Upper lobe of left lung (tissue), 6 donors: Measurements from ENCODE around the gene VASP. TPM values are rescaled to one million over a fixed set of nuclear protein-coding genes. Genes with fewer than 3 reads are reported as not detected.
A peak's percentile ranks its signal among the peaks of the same experiment; 100 is the strongest.

Source experiments
- ATAC-seq, 2 donors: fragments of 200-7000 bp; cut with Tn5 transposase; one replicate each; pipeline ENCODE4 v1.9.1; 2022; ENCODE audit warnings: mild to moderate bottlenecking in 2 of 2, moderate library complexity in 2 of 2; ENCODE audit not compliant: low FRiP score in 2 of 2
- DNase-seq, 2 donors: peaks; one replicate each; pipeline ENCODE4 v3.0.0-alpha.2; 2019 to 2020
- H3K27ac ChIP-seq, 4 donors: fragments of 200-600 bp; sonication (generic); one replicate each; pipeline ENCODE4 v1.5.1; 2016 to 2019
- H3K27me3 ChIP-seq, 4 donors: fragments of 200-600 bp; sonication (generic); one replicate each; pipeline ENCODE4 v1.5.1; 2017 to 2019
- H3K36me3 ChIP-seq, 4 donors: fragments of 200-600 bp; sonication (generic); one replicate each; pipeline ENCODE4 v1.5.1; 2016 to 2019
- H3K4me1 ChIP-seq, 4 donors: fragments of 200-600 bp; sonication (generic); one replicate each; pipeline ENCODE4 v1.5.1; 2018 to 2019
- H3K4me3 ChIP-seq, 4 donors: fragments of 200-600 bp; sonication (generic); one replicate each; pipeline ENCODE4 v1.5.1; 2017 to 2019; ENCODE audit warnings: mild to moderate bottlenecking in 2 of 4, moderate library complexity in 1 of 4
- H3K9me3 ChIP-seq, 4 donors: fragments of 200-600 bp; sonication (generic); one replicate each; pipeline ENCODE4 v1.5.1; 2018 to 2019
- EP300 ChIP-seq, 4 donors: sonication (generic); formaldehyde crosslinking; IDR thresholded peaks; one replicate each; pipeline ENCODE4 v1.5.1; 2017; ENCODE audit warnings: antibody characterized with exemption in 4 of 4, control low read depth in 2 of 4
- POLR2A ChIP-seq, 4 donors: fragments of 450-650 bp; IDR thresholded peaks; one replicate each; pipeline ENCODE4 v1.5.1; 2016 to 2017; ENCODE audit warnings: antibody characterized with exemption in 4 of 4, mild to moderate bottlenecking in 2 of 4
- POLR2AphosphoS5 ChIP-seq, 2 donors: sonication (generic); formaldehyde crosslinking; IDR thresholded peaks; one replicate each; pipeline ENCODE4 v1.5.1; 2017; ENCODE audit warnings: antibody characterized with exemption in 2 of 2
- WGBS, 2 donors: methylation state at CpG; one replicate each; pipeline ENCODE4 v1.1.5; 2017 to 2018; 5-methylcytosine and 5-hydroxymethylcytosine counted together
- total RNA-seq, 6 donors: library from RNA; depleted of rRNA in 4 of 6; stranded (reverse); fragments of >200 nt in 4 of 6; gene quantifications; one replicate each; pipeline versions ENCODE4 v1.1.0 to v1.2.1, GENCODE V29; 2016 to 2021
- TF ChIP-seq, protein P1 (sequence below), 6 experiments: fragments of 450-650 bp in 4 of 6; fragments of 200-600 bp in 2 of 6; sonication (generic) in 2 of 6; IDR thresholded peaks; one replicate each; pipeline ENCODE4 v1.5.1; 2016 to 2019; ENCODE audit warnings: antibody characterized with exemption in 6 of 6
- donor health status: DM: no; HTN: no; CAD: no; lungs with moderate emphysema.
- donor health status: DM: no; HTN: yes; CAD: no; lungs with severe emphysema.

VASP gene
- total RNA-seq, 6 donors from 2014 or later, result 68.1 to 266 (median 143) TPM

DNA sequence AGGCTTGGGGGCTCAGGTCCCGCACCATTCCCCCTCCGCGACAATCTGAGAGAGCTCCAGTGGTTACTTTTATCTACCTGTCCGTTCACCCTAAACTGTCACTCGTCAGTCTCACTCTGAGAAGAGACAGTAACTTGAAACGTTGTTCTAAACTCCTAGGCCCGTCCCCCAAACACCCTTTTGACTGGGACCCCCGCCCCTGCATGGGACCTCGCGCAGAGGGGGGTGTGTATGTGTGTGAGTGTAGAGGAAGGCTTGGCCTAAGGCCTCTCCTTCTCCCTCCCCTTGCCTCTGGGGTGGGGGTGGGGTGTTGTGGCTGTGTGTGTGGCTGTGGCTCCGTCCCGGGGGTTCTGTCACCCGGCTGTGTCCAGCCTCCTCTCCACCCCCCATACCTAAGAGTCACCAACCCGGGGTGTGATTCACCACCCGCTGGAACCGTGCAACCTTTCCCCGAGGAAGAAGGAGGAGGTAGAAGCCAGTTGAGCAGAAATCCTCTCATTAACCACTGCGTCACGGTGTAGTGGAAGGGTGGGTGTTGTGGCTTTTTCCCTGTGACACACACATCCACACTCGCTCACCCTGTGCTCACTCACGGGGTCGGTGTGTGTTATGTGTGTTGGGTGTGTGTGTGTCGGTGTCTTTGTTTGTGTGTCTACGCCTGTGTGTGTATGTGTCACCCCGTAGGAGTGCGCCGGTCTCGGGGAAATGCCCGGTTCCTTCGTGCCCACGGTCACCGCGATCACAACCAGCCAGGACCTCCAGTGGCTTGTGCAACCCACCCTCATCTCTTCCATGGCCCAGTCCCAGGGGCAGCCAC, 37.1 kb upstream of the VASP start:
- H3K27me3 ChIP-seq, result peaks cover 0 to 4% (median 0%) of the 10 kb centered on the region in 4 donors
- no peaks in the 10 kb centered on the region for H3K9me3 ChIP-seq
- peak overlapping the region; percentile 49 to 76 (median 62) for H3K4me3 ChIP-seq
- DNase-seq, result peak in 1 of 2 donors; percentile 80
- H3K27ac ChIP-seq, result peak overlapping the region; percentile 90 to 97 (median 96)
- no peaks in the 10 kb centered on the region for H3K36me3 ChIP-seq
- 39 to 45% methylated on average over 24 to 33 of the region's 33 CpGs for WGBS, 2 donors
- TF ChIP-seq POLR2AphosphoS5 (IDR thresholded peaks at IDR 0.05) (no peak), EP300 (IDR thresholded peaks at IDR 0.05) (no peak), POLR2A (IDR thresholded peaks at IDR 0.05) (peak in 1 of 4 donors; percentile 38)
- TF ChIP-seq, protein P1, sequence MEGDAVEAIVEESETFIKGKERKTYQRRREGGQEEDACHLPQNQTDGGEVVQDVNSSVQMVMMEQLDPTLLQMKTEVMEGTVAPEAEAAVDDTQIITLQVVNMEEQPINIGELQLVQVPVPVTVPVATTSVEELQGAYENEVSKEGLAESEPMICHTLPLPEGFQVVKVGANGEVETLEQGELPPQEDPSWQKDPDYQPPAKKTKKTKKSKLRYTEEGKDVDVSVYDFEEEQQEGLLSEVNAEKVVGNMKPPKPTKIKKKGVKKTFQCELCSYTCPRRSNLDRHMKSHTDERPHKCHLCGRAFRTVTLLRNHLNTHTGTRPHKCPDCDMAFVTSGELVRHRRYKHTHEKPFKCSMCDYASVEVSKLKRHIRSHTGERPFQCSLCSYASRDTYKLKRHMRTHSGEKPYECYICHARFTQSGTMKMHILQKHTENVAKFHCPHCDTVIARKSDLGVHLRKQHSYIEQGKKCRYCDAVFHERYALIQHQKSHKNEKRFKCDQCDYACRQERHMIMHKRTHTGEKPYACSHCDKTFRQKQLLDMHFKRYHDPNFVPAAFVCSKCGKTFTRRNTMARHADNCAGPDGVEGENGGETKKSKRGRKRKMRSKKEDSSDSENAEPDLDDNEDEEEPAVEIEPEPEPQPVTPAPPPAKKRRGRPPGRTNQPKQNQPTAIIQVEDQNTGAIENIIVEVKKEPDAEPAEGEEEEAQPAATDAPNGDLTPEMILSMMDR (IDR thresholded peaks at IDR 0.05), result no peak
- H3K4me1 ChIP-seq, result peaks cover 25 to 45% (median 31%) of the 10 kb centered on the region in 4 donors
- peak; percentile 0 to 42 for ATAC-seq

DNA sequence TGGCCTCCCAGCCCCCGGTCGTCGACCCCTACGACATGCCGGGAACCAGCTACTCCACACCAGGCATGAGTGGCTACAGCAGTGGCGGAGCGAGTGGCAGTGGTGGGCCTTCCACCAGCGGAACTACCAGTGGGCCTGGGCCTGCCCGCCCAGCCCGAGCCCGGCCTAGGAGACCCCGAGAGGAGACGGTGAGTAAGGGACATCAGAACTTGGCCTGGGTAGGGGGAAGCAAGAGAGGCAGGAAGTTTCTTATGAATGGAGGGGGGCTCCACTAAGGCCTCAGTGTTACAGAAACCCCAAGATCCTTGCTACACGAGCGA, 36.6 kb upstream of the VASP start:
- peaks cover 0 to 4% (median 0%) of the 10 kb centered on the region in 4 donors for H3K27me3 ChIP-seq
- no peak for TF ChIP-seq POLR2AphosphoS5 (IDR thresholded peaks at IDR 0.05)
- TF ChIP-seq, protein P1 (IDR thresholded peaks at IDR 0.05), result no peak
- TF ChIP-seq EP300 (IDR thresholded peaks at IDR 0.05), result no peak
- ATAC-seq (no peak), DNase-seq (peak in 1 of 2 donors; percentile 91)
- peak overlapping the region in 2 of 4 donors; percentile 49 to 60 for H3K4me3 ChIP-seq
- no peaks in the 10 kb centered on the region for H3K36me3 ChIP-seq
- no peak overlapping the region for H3K27ac ChIP-seq
- peaks cover 25 to 45% (median 33%) of the 10 kb centered on the region in 4 donors for H3K4me1 ChIP-seq
- H3K9me3 ChIP-seq, result no peaks in the 10 kb centered on the region
- WGBS, 2 donors, result 89 to 92% methylated on average over 6 to 15 of the region's 15 CpGs

DNA sequence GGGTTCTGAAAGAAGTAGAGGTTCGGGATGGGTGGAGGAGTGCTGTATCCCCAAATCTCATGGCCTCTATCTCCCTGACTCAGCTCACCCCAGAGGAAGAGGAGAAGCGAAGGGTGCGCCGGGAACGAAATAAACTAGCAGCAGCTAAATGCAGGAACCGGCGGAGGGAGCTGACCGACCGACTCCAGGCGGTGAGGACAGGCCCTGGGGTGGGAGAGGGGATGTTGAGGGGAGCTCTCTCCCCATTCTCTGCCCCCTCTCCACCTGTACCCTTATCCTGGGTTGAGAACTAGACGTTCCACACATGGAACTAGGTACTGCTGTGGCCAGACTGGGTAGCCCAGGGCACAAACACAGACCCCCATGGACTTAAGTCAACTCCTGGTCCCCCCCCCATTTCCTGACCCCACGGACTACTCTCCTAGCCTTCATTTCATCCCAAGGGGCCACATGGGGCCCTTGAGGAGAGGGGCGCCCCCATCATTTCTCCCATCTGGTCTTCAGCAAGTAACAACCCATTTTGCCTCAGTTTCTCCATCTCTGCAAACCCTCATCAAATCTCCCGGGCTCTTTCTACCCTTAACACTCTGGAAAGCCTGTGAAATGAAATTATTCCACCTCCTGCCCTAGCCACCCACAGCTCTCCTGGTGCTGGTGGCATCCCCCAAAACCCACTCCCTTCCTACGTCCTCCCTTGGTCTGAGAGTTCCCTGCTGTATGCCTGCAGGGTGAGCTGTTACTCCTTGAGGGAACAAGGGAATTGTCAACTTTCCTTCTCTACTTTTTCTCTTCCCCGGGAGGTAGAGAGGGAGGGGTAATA, 36.0 kb upstream of the VASP start:
- Histone ChIP-seq H3K4me3 (peak overlapping the region in 1 of 4 donors; percentile 60), H3K27me3 (peaks cover 0 to 4% (median 0%) of the 10 kb centered on the region in 4 donors), H3K4me1 (peaks cover 25 to 45% (median 33%) of the 10 kb centered on the region in 4 donors), H3K9me3 (no peaks in the 10 kb centered on the region), H3K27ac (no peak overlapping the region), H3K36me3 (no peaks in the 10 kb centered on the region)
- no peak for ATAC-seq
- TF ChIP-seq, protein P1 (IDR thresholded peaks at IDR 0.05), result no peak
- peak in 1 of 2 donors; percentile 73 for DNase-seq
- 78 to 87% methylated on average over 16 of the region's 16 CpGs for WGBS, 2 donors

DNA sequence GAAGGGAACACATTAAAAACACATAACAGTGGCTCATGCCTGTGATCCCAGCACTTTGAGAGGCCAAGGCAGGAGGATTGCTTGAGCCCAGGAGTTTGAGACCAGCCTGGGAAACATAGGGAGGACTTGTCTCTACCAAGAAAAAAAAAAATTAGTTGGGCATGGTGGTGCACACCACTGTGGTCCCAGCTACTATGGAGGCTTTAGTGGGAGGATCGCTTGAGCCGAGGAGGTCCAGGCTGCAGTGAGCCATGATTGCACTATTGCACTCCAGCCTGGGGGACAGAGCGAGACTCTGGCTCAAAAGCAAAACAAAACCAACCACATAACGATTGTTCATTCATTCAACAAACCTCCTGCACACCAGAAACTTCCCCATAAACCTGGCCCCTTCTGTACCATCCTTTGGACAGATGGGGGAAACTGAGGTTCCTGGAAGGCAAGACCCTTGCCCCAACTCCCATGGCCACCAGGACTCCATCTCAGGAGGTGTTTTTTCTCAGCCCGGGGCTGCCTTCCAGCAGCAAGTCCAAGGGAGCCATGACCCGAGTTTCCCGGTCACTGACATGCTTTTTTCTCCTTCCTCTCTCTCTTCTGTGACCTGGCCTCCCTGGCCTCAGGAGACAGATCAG, 35.2 kb upstream of the VASP start:
- no peak for ATAC-seq
- Histone ChIP-seq H3K36me3 (no peaks in the 10 kb centered on the region), H3K4me3 (peak overlapping the region in 1 of 4 donors; percentile 60), H3K9me3 (no peaks in the 10 kb centered on the region), H3K27me3 (peaks cover 0 to 4% (median 0%) of the 10 kb centered on the region in 4 donors), H3K27ac (no peak overlapping the region), H3K4me1 (peaks cover 22 to 41% (median 29%) of the 10 kb centered on the region in 4 donors)
- TF ChIP-seq POLR2A (IDR thresholded peaks at IDR 0.05), result no peak
- TF ChIP-seq, protein P1 (IDR thresholded peaks at IDR 0.05), result no peak
- no peak for TF ChIP-seq POLR2AphosphoS5 (IDR thresholded peaks at IDR 0.05)
- TF ChIP-seq EP300 (IDR thresholded peaks at IDR 0.05), result no peak
- WGBS, 2 donors, result 61 to 62% methylated on average over 7 of the region's 7 CpGs
- no peak for DNase-seq
